Heart right ventricle (tissue), 16 donors: Measurements from ENCODE around the gene TTBK2. TPM values are rescaled to one million over a fixed set of nuclear protein-coding genes. Genes with fewer than 3 reads are reported as not detected.

Experiments
- ATAC-seq, 8 donors: fragments of 200-7000 bp; cut with Tn5 transposase; one replicate each; pipeline ENCODE4 v1.9.1; 2020; ENCODE audit warnings: mild to moderate bottlenecking in 8 of 8, moderate library complexity in 8 of 8, moderate number of reproducible peaks in 1 of 8
- DNase-seq, 2 donors: peaks; one replicate each; pipeline ENCODE4 v3.0.0-alpha.2; 2020
- H3K27ac ChIP-seq, 10 donors: fragments of 200-600 bp; sonication (generic) in 2 of 10; one replicate each; pipeline versions ENCODE4 v1.5.0 to v1.8.0; 2020 to 2022; ENCODE audit warnings: mild to moderate bottlenecking in 3 of 10
- H3K27me3 ChIP-seq, 7 donors: fragments of 200-600 bp; one replicate each; pipeline ENCODE4 v1.8.0; 2021 to 2022; ENCODE audit warnings: mild to moderate bottlenecking in 2 of 7
- H3K36me3 ChIP-seq, 9 donors: fragments of 200-600 bp; sonication (generic) in 1 of 9; one replicate each; pipeline versions ENCODE4 v1.5.0 to v1.8.0; 2020 to 2022; ENCODE audit warnings: mild to moderate bottlenecking in 2 of 9
- H3K4me1 ChIP-seq, 9 donors: fragments of 200-600 bp; sonication (generic) in 1 of 9; one replicate each; pipeline versions ENCODE4 v1.5.0 to v1.8.0; 2020 to 2022; ENCODE audit warnings: mild to moderate bottlenecking in 4 of 9
- H3K4me3 ChIP-seq, 10 donors: fragments of 200-600 bp; sonication (generic) in 2 of 10; one replicate each; pipeline versions ENCODE4 v1.5.0 to v1.8.0; 2020 to 2022; ENCODE audit warnings: mild to moderate bottlenecking in 7 of 10, moderate library complexity in 2 of 10
- H3K9me3 ChIP-seq, 11 donors: fragments of 200-600 bp in 10 of 11; sonication (generic) in 2 of 11; one replicate each; pipeline versions ENCODE4 v1.5.0 to v1.8.0; 2013 to 2022; ENCODE audit warnings: mild to moderate bottlenecking in 2 of 11, control low read depth in 1 of 11, moderate library complexity in 1 of 11
- WGBS, 2 donors: extraction: QIAGEN DNeasy Blood & Tissue Kit; methylation state at CpG; one replicate each; pipeline ENCODE4 v1.1.7; 2013; ENCODE audit warnings: inconsistent platforms in 1 of 2; 5-methylcytosine and 5-hydroxymethylcytosine counted together
- intact Hi-C, 10 donors: fragments of 100-400 bp; cut with DNase I; formaldehyde crosslinking; loops; one replicate each; pipeline versions ENCODE4 v1.11.1 to v1.14.2; 2022
- polyA plus RNA-seq, 2 donors: library from polyadenylated mRNA; stranded (reverse); fragments of 200-250 nt; gene quantifications; one replicate each; pipeline ENCODE4 v1.2.3, GENCODE V29; 2013
- total RNA-seq, 10 donors: library from RNA; stranded (reverse); fragmentation: NEBNext Ultra II Directional in 3 of 10; extraction: Animal tissue kit (Norgen Biotek cat#: 25700) in 3 of 10; gene quantifications; one replicate each; pipeline versions ENCODE4 v1.2.1 to v1.2.4, GENCODE V29; 2021 to 2023
- TF ChIP-seq, protein P1 (sequence below), 9 donors: fragments of 200-600 bp; sonication (generic) in 2 of 9; IDR thresholded peaks; one replicate each; pipeline versions ENCODE4 v1.5.0 to v1.8.0; 2021 to 2022; ENCODE audit warnings: antibody characterized with exemption in 9 of 9, mild to moderate bottlenecking in 5 of 9, moderate library complexity in 1 of 9
- donor health status: Arrhythmogenic right ventricular cardiomyopathy.
- donor health status: ischemic (EF 13 %, LVEDD 7.1; RV severe dilation, severe dysfunction).
- donor health status: healthy with polysubstance abuse.
- donor health status: DM: no; HTN: yes; CAD: no.
- donor health status: DM: no; HTN: no; CAD: no.
- donor health status: ischemic (EF 25% LVEDD 6.9; RV normal size, moderate dysfunction).
- donor health status: ischemic (EF 25% LVEDD 5.7; RV mildly dilated, moderate dysfunction).
- donor health status: healthy.
- donor health status: DM: yes; HTN: yes; CAD: no.
- donor health status: Ischemic cardiomyopathy.
- donor health status: ischemic (EF 35%, LVEDD 5.7; RV mildly dilated, moderate dysfunction).
- donor health status: nonischemic (EF 11% LVEDD 7.7; RV severe dilation, severe dysfunction).
- donor health status: DM: yes; HTN: yes; CAD: no.
- donor health status: PGD.
- donor health status: ischemic (EF 29% LVEDD 5.4; RV normal size, mild dysfunction).
- donor health status: nonischemic (EF 23%, LVEDD 6.1; RV moderate dilation, normal function).

TTBK2 gene
- total and polyA plus RNA-seq, 12 donors = 2.1 to 29.1 (median 22.1) TPM

DNA sequence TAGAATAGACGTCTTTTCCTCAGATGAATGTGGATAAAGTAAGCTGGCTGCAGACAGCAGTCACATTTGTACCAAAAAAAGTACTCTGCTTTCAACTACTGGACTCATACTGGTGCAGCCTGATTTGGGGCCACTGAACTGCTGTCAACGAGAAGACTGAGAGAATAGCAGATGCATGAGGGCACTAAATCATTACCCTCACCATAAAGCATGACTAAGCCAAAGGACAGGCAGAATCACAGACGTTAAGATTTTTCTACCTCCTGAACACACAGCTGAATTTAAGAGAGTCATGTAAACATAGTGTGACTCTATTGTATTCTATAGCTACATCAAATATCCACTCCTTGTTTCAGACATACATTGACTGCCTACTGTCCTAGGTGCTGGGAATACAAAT, 115.8 kb downstream of the TTBK2 start:
- DNase-seq (no peak), ATAC-seq (no peak)
- H3K9me3 ChIP-seq = no peaks in the 10 kb centered on the region
- TF ChIP-seq, protein P1, sequence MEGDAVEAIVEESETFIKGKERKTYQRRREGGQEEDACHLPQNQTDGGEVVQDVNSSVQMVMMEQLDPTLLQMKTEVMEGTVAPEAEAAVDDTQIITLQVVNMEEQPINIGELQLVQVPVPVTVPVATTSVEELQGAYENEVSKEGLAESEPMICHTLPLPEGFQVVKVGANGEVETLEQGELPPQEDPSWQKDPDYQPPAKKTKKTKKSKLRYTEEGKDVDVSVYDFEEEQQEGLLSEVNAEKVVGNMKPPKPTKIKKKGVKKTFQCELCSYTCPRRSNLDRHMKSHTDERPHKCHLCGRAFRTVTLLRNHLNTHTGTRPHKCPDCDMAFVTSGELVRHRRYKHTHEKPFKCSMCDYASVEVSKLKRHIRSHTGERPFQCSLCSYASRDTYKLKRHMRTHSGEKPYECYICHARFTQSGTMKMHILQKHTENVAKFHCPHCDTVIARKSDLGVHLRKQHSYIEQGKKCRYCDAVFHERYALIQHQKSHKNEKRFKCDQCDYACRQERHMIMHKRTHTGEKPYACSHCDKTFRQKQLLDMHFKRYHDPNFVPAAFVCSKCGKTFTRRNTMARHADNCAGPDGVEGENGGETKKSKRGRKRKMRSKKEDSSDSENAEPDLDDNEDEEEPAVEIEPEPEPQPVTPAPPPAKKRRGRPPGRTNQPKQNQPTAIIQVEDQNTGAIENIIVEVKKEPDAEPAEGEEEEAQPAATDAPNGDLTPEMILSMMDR (IDR thresholded peaks at IDR 0.05) = no peak
- peaks cover 0 to 66% (median 0%) of the 10 kb centered on the region in 9 donors for H3K36me3 ChIP-seq
- H3K4me3 ChIP-seq = no peak overlapping the region
- 73 to 82% methylated on average over 3 of the region's 3 CpGs for WGBS, 2 donors
- no peaks in the 10 kb centered on the region for H3K27me3 ChIP-seq
- peaks cover 0 to 8% (median 0%) of the 10 kb centered on the region in 9 donors for H3K4me1 ChIP-seq
- intact Hi-C loops = loop anchor here in 6 of 10 donors (5.0 to 10.0 kb wide), 2 partner anchors 120 to 123 kb away; partner anchors contain the start of gene TTBK2 (in 5 of the 6)
- no peak overlapping the region for H3K27ac ChIP-seq

DNA sequence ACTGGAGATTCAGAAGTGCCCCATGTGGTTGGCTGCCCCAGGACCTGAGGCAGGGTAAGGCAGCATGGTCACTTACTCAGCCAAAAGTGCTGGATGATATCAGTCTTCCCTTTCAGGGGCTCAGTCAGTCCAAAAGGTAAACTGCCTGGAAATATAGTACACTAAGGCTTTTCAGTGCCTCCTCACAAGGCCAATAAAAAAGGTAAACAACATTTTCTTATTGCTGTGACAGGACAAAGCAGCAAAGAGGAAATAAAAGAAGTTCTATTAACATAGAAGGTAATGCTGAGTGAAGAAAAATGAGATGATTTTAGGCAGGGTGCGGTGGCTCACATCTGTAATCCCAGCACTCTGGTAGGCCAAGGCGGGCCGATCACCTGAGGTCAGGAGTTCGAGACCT, 117.1 kb downstream of the TTBK2 start:
- Histone ChIP-seq H3K27ac (no peak overlapping the region), H3K36me3 (peaks cover 0 to 57% (median 0%) of the 10 kb centered on the region in 9 donors), H3K4me1 (peaks cover 0 to 8% (median 0%) of the 10 kb centered on the region in 9 donors), H3K4me3 (no peak overlapping the region), H3K9me3 (no peaks in the 10 kb centered on the region), H3K27me3 (no peaks in the 10 kb centered on the region)
- intact Hi-C loops = loop anchor here in 6 of 10 donors (5.0 to 10.0 kb wide), 2 partner anchors 121 to 124 kb away; partner anchors contain the start of gene TTBK2 (in 5 of the 6)
- TF ChIP-seq, protein P1 (IDR thresholded peaks at IDR 0.05) = no peak
- no peak for DNase-seq
- 99% methylated on average over 4 of the region's 4 CpGs for WGBS, 2 donors
- no peak for ATAC-seq

GRCh38 chr15:42802168-42802567, 118.4 kb downstream of the TTBK2 start:
- peaks cover 0 to 52% (median 0%) of the 10 kb centered on the region in 9 donors for H3K36me3 ChIP-seq
- H3K9me3 ChIP-seq = no peaks in the 10 kb centered on the region
- WGBS, 2 donors = 93 to 94% methylated on average over 8 of the region's 8 CpGs
- DNase-seq (no peak), ATAC-seq (no peak)
- intact Hi-C loops = loop anchor here in 6 of 10 donors (5.0 to 10.0 kb wide), 2 partner anchors 123 to 125 kb away; partner anchors contain the start of gene TTBK2 (in 5 of the 6)
- no peaks in the 10 kb centered on the region for H3K27me3 ChIP-seq
- no peak overlapping the region for H3K4me3 ChIP-seq
- TF ChIP-seq, protein P1 (IDR thresholded peaks at IDR 0.05) = no peak
- no peak overlapping the region for H3K27ac ChIP-seq
- peaks cover 0 to 8% (median 0%) of the 10 kb centered on the region in 9 donors for H3K4me1 ChIP-seq

- ATAC-seq (no peak), DNase-seq (no peak)
- Histone ChIP-seq H3K4me1 (peaks cover 0 to 8% (median 0%) of the 10 kb centered on the region in 9 donors), H3K9me3 (no peaks in the 10 kb centered on the region), H3K4me3 (no peak overlapping the region), H3K36me3 (peaks cover 0 to 60% (median 0%) of the 10 kb centered on the region in 9 donors), H3K27me3 (no peaks in the 10 kb centered on the region), H3K27ac (no peak overlapping the region)
- intact Hi-C loops = loop anchor here in 6 of 10 donors (5.0 to 10.0 kb wide), 2 partner anchors 124 to 126 kb away; partner anchors contain the start of gene TTBK2 (in 5 of the 6)
- TF ChIP-seq, protein P1 (IDR thresholded peaks at IDR 0.05) = peak in 5 of 9 donors; percentile 9 to 30 (median 18)
- WGBS, 2 donors = 83 to 86% methylated on average over 22 of the region's 22 CpGs
Measured at GRCh38 chr15:42800731-42801474, 119.7 kb downstream of the TTBK2 start.
